Stomach (tissue), 4 donors: ENCODE measurements around the gene ANKRD10.

Experiments used
- CTCF ChIP-seq, 7 experiments: fragments of 450-650 bp in 4 of 7; fragments of 200-600 bp in 3 of 7; sonication (generic) in 3 of 7; IDR thresholded peaks; one replicate each; pipeline ENCODE4 v1.5.1; 2016 to 2019; ENCODE audit warnings: antibody characterized with exemption in 7 of 7, control low read depth in 2 of 7, mild to moderate bottlenecking in 1 of 7
- EP300 ChIP-seq: sonication (generic); formaldehyde crosslinking; IDR thresholded peaks from one replicate; pipeline ENCODE4 v1.6.1; 2017; ENCODE audit warnings: antibody characterized with exemption
- POLR2A ChIP-seq, 4 donors: fragments of 450-650 bp; IDR thresholded peaks; one replicate each; pipeline ENCODE4 v1.6.1; 2016; ENCODE audit warnings: antibody characterized with exemption in 4 of 4, control low read depth in 2 of 4, mild to moderate bottlenecking in 1 of 4, moderate library complexity in 1 of 4
- POLR2AphosphoS5 ChIP-seq, 3 donors: sonication (generic); formaldehyde crosslinking; IDR thresholded peaks; one replicate each; pipeline ENCODE4 v1.6.1; 2016; ENCODE audit warnings: antibody characterized with exemption in 3 of 3

GRCh38 chr13:110888390-110888789 lies 26.5 kb downstream of the ANKRD10 start:
- no peak for TF ChIP-seq CTCF (IDR thresholded peaks at IDR 0.05)
- TF ChIP-seq POLR2AphosphoS5 (IDR thresholded peaks at IDR 0.05) = no peak
- TF ChIP-seq POLR2A (IDR thresholded peaks at IDR 0.05) = no peak
- TF ChIP-seq EP300 = no peak
